K562 (cell line): ENCODE data around the gene MED13L. TPM values are rescaled to one million over a fixed set of nuclear protein-coding genes. Genes with fewer than 3 reads are reported as not detected.
A peak's percentile ranks its signal among the peaks of the same experiment; 100 is the strongest.

Experiments used
- CBFB ChIP-seq: sonication (generic); formaldehyde crosslinking; IDR thresholded peaks from 2 replicates; pipeline ENCODE4 v1.4.0; 2020; ENCODE audit warnings: mild to moderate bottlenecking, missing genetic modification reagents
- CC2D1A ChIP-seq: fragments of 450-650 bp; IDR thresholded peaks from 2 replicates; pipeline ENCODE4 v1.6.1; 2017; ENCODE audit warnings: mild to moderate bottlenecking
- ETV5 ChIP-seq: sonication (generic); formaldehyde crosslinking; IDR thresholded peaks from 2 replicates; pipeline ENCODE4 v1.4.0; 2020; ENCODE audit warnings: low read depth, mild to moderate bottlenecking, missing genetic modification reagents
- FOXK1 ChIP-seq: sonication (generic); formaldehyde crosslinking; IDR thresholded peaks from 2 replicates; pipeline ENCODE4 v1.8.0; 2022; ENCODE audit warnings: missing genetic modification reagents, mild to moderate bottlenecking, borderline replicate concordance
- ILF3 ChIP-seq: fragments of 450-650 bp; IDR thresholded peaks from 2 replicates; pipeline ENCODE4 v1.6.1; 2018; ENCODE audit warnings: antibody characterized with exemption, mild to moderate bottlenecking, moderate library complexity, borderline replicate concordance
- KAT7 ChIP-seq: sonication (generic); formaldehyde crosslinking; IDR thresholded peaks from 2 replicates; pipeline ENCODE4 v1.8.0; 2022; ENCODE audit warnings: missing genetic modification reagents, mild to moderate bottlenecking, borderline replicate concordance
- NCOR1 ChIP-seq: fragments of 450-650 bp; IDR thresholded peaks from 2 replicates; pipeline ENCODE4 v1.6.1; 2016; ENCODE audit warnings: mild to moderate bottlenecking, moderate library complexity
- NR2C1 ChIP-seq, 2 experiments: fragments of 450-650 bp; IDR thresholded peaks; 2 replicates each; pipeline ENCODE4 v1.6.1; 2017; ENCODE audit warnings: mild to moderate bottlenecking in 2 of 2, antibody characterized with exemption in 1 of 2, inconsistent platforms in 1 of 2, missing compliant biosample characterization in 1 of 2, missing genetic modification characterization in 1 of 2
- SREBF1 ChIP-seq: fragments of 150-350 bp; IDR thresholded peaks from 2 replicates; pipeline ENCODE4 v1.6.1; 2014; ENCODE audit warnings: antibody characterized with exemption, low read depth, low read length, borderline replicate concordance
- TAL1 ChIP-seq: fragments of 450-650 bp; IDR thresholded peaks from 2 replicates; pipeline ENCODE4 v1.6.1; 2016; ENCODE audit warnings: mild to moderate bottlenecking
- WHSC1 ChIP-seq: IDR thresholded peaks from one replicate; pipeline ENCODE4 v1.6.1; 2012; ENCODE audit warnings: low read length, control low read depth, inconsistent platforms
- polyA plus RNA-seq, 8 experiments: library from polyadenylated mRNA; depleted of rRNA in 4 of 8; stranded (reverse) in 5 of 8; unstranded in 3 of 8; fragments of >200 nt; fragmentation: Nextera tagmentation in 2 of 8; fragmentation: Illumina TruSeq in 1 of 8; extraction: Ambion mirVana in 2 of 8; extraction: Trizol in 1 of 8; gene quantifications; 2 replicates each; pipeline versions ENCODE4 v1.2.1 to v1.2.3, GENCODE V29; 2011 to 2014; ENCODE audit warnings: inconsistent platforms in 1 of 8, missing spikeins in 1 of 8
- total RNA-seq, 7 experiments: library from RNA; depleted of rRNA in 6 of 7; stranded (reverse); fragments of >200 nt in 6 of 7; fragmentation: Illumina TruSeq in 2 of 7; extraction: Trizol in 2 of 7; gene quantifications; 2 replicates each; pipeline versions ENCODE4 v1.2.1 to v1.2.3, GENCODE V29; 2011 to 2021; ENCODE audit warnings: low replicate concordance in 1 of 7
- TF ChIP-seq, protein P1 (sequence below): fragments of 250-450 bp; sonication (Bioruptor Pico); IDR thresholded peaks from 2 replicates; pipeline ENCODE4 v1.5.0; 2021
- TF ChIP-seq, protein P2 (sequence below): fragments of 450-650 bp; IDR thresholded peaks from 2 replicates; pipeline ENCODE4 v1.6.1; 2017; ENCODE audit warnings: antibody characterized with exemption, mild to moderate bottlenecking
- TF ChIP-seq, protein P3 (sequence below): IDR thresholded peaks from 3 replicates; pipeline ENCODE4 v1.6.1; 2011; ENCODE audit warnings: borderline replicate concordance, mild to moderate bottlenecking, moderate library complexity; ENCODE audit not compliant: insufficient read length; ENCODE audit errors: extremely low read depth
- TF ChIP-seq, protein P4 (sequence below): sonication (generic); formaldehyde crosslinking; IDR thresholded peaks from 2 replicates; pipeline ENCODE4 v1.5.0; 2020; ENCODE audit warnings: missing genetic modification reagents
- TF ChIP-seq, protein P5 (sequence below): fragments of 450-650 bp; IDR thresholded peaks from 2 replicates; pipeline ENCODE4 v1.6.1; 2016; ENCODE audit warnings: antibody characterized with exemption

MED13L gene
- total and polyA plus RNA-seq, 9 of the 15 experiments (the other 6 are each of a cell fraction or from before 2014, with no cell fraction given): 13.4 to 90.3 (median 36.9) TPM

DNA sequence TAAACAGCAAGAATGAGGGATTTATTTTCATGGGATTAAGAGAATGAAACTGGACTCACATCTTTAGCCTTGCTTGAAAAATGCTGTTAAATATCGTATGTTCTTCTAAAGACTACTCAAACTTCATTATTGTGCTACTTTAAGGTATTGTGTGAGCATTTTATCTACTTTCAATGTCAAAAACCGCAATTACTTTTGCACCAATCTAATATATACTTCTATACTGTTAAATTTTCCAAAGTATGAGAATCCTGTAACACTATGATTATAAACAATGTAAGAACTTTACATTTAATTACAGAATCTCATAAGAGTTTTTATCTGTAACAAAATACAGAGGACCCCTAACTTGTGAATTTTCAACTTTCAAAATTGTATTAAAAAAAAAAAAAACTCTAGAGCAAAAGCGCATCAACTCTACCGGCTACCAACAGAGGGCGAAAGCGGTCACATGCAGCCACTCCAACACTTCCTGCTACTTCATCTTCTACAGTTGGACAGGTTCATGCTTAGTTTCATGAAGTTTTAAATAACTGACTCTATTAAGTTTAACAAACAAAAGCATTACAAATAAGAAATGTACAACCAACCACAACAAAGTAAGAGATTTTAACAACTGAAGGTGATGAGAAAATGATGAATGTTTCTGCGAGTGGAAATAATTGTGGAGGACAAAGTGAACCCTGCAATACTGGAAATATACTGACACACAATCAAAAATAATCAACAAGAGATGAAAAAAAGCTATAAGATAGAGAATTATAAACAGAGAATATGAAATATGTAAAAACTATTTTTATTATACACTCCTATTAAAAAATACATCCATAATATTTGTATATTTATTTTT lies 210.9 kb downstream of the MED13L start (continued):
- TF ChIP-seq NR2C1 (IDR thresholded peaks at IDR 0.05) (no peak), NR2C1 (tag; IDR thresholded peaks at IDR 0.05) (no peak), WHSC1 (no peak), CC2D1A (0 out of 2 replicates have a peak, but pooled peaks have one; percentile 32), ETV5 (CRISPR knock-in tag) (no peak), SREBF1 (no peak), CBFB (CRISPR knock-in tag) (no peak), KAT7 (CRISPR knock-in tag) (no peak), NCOR1 (no peak), ILF3 (no peak), FOXK1 (CRISPR knock-in tag) (no peak), TAL1 (no peak)
- TF ChIP-seq, protein P1, sequence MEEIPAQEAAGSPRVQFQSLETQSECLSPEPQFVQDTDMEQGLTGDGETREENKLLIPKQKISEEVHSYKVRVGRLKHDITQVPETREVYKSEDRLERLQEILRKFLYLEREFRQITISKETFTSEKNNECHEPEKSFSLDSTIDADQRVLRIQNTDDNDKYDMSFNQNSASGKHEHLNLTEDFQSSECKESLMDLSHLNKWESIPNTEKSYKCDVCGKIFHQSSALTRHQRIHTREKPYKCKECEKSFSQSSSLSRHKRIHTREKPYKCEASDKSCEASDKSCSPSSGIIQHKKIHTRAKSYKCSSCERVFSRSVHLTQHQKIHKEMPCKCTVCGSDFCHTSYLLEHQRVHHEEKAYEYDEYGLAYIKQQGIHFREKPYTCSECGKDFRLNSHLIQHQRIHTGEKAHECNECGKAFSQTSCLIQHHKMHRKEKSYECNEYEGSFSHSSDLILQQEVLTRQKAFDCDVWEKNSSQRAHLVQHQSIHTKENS (CRISPR knock-in tag): no peak
- TF ChIP-seq, protein P2, sequence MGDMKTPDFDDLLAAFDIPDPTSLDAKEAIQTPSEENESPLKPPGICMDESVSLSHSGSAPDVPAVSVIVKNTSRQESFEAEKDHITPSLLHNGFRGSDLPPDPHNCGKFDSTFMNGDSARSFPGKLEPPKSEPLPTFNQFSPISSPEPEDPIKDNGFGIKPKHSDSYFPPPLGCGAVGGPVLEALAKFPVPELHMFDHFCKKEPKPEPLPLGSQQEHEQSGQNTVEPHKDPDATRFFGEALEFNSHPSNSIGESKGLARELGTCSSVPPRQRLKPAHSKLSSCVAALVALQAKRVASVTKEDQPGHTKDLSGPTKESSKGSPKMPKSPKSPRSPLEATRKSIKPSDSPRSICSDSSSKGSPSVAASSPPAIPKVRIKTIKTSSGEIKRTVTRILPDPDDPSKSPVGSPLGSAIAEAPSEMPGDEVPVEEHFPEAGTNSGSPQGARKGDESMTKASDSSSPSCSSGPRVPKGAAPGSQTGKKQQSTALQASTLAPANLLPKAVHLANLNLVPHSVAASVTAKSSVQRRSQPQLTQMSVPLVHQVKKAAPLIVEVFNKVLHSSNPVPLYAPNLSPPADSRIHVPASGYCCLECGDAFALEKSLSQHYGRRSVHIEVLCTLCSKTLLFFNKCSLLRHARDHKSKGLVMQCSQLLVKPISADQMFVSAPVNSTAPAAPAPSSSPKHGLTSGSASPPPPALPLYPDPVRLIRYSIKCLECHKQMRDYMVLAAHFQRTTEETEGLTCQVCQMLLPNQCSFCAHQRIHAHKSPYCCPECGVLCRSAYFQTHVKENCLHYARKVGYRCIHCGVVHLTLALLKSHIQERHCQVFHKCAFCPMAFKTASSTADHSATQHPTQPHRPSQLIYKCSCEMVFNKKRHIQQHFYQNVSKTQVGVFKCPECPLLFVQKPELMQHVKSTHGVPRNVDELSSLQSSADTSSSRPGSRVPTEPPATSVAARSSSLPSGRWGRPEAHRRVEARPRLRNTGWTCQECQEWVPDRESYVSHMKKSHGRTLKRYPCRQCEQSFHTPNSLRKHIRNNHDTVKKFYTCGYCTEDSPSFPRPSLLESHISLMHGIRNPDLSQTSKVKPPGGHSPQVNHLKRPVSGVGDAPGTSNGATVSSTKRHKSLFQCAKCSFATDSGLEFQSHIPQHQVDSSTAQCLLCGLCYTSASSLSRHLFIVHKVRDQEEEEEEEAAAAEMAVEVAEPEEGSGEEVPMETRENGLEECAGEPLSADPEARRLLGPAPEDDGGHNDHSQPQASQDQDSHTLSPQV: no peak
- TF ChIP-seq, protein P3, sequence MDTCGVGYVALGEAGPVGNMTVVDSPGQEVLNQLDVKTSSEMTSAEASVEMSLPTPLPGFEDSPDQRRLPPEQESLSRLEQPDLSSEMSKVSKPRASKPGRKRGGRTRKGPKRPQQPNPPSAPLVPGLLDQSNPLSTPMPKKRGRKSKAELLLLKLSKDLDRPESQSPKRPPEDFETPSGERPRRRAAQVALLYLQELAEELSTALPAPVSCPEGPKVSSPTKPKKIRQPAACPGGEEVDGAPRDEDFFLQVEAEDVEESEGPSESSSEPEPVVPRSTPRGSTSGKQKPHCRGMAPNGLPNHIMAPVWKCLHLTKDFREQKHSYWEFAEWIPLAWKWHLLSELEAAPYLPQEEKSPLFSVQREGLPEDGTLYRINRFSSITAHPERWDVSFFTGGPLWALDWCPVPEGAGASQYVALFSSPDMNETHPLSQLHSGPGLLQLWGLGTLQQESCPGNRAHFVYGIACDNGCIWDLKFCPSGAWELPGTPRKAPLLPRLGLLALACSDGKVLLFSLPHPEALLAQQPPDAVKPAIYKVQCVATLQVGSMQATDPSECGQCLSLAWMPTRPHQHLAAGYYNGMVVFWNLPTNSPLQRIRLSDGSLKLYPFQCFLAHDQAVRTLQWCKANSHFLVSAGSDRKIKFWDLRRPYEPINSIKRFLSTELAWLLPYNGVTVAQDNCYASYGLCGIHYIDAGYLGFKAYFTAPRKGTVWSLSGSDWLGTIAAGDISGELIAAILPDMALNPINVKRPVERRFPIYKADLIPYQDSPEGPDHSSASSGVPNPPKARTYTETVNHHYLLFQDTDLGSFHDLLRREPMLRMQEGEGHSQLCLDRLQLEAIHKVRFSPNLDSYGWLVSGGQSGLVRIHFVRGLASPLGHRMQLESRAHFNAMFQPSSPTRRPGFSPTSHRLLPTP: no peak
- TF ChIP-seq, protein P4, sequence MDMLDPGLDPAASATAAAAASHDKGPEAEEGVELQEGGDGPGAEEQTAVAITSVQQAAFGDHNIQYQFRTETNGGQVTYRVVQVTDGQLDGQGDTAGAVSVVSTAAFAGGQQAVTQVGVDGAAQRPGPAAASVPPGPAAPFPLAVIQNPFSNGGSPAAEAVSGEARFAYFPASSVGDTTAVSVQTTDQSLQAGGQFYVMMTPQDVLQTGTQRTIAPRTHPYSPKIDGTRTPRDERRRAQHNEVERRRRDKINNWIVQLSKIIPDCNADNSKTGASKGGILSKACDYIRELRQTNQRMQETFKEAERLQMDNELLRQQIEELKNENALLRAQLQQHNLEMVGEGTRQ: peak; percentile 49
- TF ChIP-seq, protein P5, sequence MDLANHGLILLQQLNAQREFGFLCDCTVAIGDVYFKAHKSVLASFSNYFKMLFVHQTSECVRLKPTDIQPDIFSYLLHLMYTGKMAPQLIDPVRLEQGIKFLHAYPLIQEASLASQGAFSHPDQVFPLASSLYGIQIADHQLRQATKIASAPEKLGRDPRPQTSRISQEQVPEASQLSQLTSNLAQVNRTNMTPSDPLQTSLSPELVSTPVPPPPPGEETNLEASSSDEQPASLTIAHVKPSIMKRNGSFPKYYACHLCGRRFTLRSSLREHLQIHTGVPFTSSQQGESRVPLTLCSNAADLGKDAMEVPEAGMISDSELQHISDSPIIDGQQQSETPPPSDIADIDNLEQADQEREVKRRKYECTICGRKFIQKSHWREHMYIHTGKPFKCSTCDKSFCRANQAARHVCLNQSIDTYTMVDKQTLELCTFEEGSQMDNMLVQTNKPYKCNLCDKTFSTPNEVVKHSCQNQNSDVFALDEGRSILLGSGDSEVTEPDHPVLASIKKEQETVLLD: no peak
